ENCODE measurements around the gene SAMD4B.
A peak's percentile ranks its signal among the peaks of the same experiment; 100 is the strongest.

SAMD4B gene

GRCh38 chr19:39412100-39412866, 70.1 kb downstream of the SAMD4B start, which contains the start of gene PLEKHG2:
Gene PLEKHG2, plus strand, starts transcription at chr19:39412669. Its CDS starts 1,418 bp downstream, at chr19:39414087.
- no peaks in the 10 kb centered on the region for H3K9me3 ChIP-seq (ENCODE audit: control insufficient read depth, insufficient read depth, low read depth, low read length)
- H3K36me3 ChIP-seq (ENCODE audit: control insufficient read depth, insufficient read depth, low read length): peaks cover 15% of the 10 kb centered on the region
- H3K4me1 ChIP-seq (ENCODE audit: control insufficient read depth, insufficient read depth, low read length): peaks cover 45% of the 10 kb centered on the region
- no peaks in the 10 kb centered on the region for H3K27me3 ChIP-seq (ENCODE audit: control insufficient read depth, insufficient read depth, low read length)
- H3K4me3 ChIP-seq (ENCODE audit: low read depth, low read length): peak within 1 kb of the TSS; percentile 94
- H3K9ac ChIP-seq (ENCODE audit: low read length): peak within 1 kb of the TSS; percentile 98
- peak within 1 kb of the TSS; percentile 97 for H3K27ac ChIP-seq (ENCODE audit: low read depth, low read length)

GRCh38 chr19:39412867-39413271, 70.6 kb downstream of the SAMD4B start:
- H3K36me3 ChIP-seq (ENCODE audit: control insufficient read depth, insufficient read depth, low read length): peaks cover 21% of the 10 kb centered on the region
- no peaks in the 10 kb centered on the region for H3K9me3 ChIP-seq (ENCODE audit: control insufficient read depth, insufficient read depth, low read depth, low read length)
- peak overlapping the region; percentile 97 for H3K27ac ChIP-seq (ENCODE audit: low read depth, low read length)
- peak overlapping the region; percentile 94 for H3K4me3 ChIP-seq (ENCODE audit: low read depth, low read length)
- peak overlapping the region; percentile 98 for H3K9ac ChIP-seq (ENCODE audit: low read length)
- H3K4me1 ChIP-seq (ENCODE audit: control insufficient read depth, insufficient read depth, low read length): peaks cover 41% of the 10 kb centered on the region
- no peaks in the 10 kb centered on the region for H3K27me3 ChIP-seq (ENCODE audit: control insufficient read depth, insufficient read depth, low read length)

- peak overlapping the region; percentile 98 for H3K9ac ChIP-seq (ENCODE audit: low read length)
- H3K36me3 ChIP-seq (ENCODE audit: control insufficient read depth, insufficient read depth, low read length): peaks cover 25% of the 10 kb centered on the region
- H3K27me3 ChIP-seq (ENCODE audit: control insufficient read depth, insufficient read depth, low read length): no peaks in the 10 kb centered on the region
- H3K4me3 ChIP-seq (ENCODE audit: low read depth, low read length): peak overlapping the region; percentile 94
- H3K27ac ChIP-seq (ENCODE audit: low read depth, low read length): peak overlapping the region; percentile 97
- peaks cover 37% of the 10 kb centered on the region for H3K4me1 ChIP-seq (ENCODE audit: control insufficient read depth, insufficient read depth, low read length)
- H3K9me3 ChIP-seq (ENCODE audit: control insufficient read depth, insufficient read depth, low read depth, low read length): no peaks in the 10 kb centered on the region
Measured at GRCh38 chr19:39413272-39413910, 71.2 kb downstream of the SAMD4B start.

- no peaks in the 10 kb centered on the region for H3K27me3 ChIP-seq (ENCODE audit: control insufficient read depth, insufficient read depth, low read length)
- peak overlapping the region; percentile 97; the same call in 1 of the 2 replicates for H3K27ac ChIP-seq (ENCODE audit: low read depth, low read length)
- H3K4me3 ChIP-seq (ENCODE audit: low read depth, low read length): peak overlapping the region; percentile 94
- peak overlapping the region; percentile 80 for H3K9ac ChIP-seq (ENCODE audit: low read length)
- peaks cover 31% of the 10 kb centered on the region for H3K4me1 ChIP-seq (ENCODE audit: control insufficient read depth, insufficient read depth, low read length)
- H3K9me3 ChIP-seq (ENCODE audit: control insufficient read depth, insufficient read depth, low read depth, low read length): no peaks in the 10 kb centered on the region
- peaks cover 32% of the 10 kb centered on the region for H3K36me3 ChIP-seq (ENCODE audit: control insufficient read depth, insufficient read depth, low read length)
Measured at GRCh38 chr19:39413911-39414608, 71.8 kb downstream of the SAMD4B start.

- Histone ChIP-seq H3K4me3 (ENCODE audit: low read depth, low read length) (peak overlapping the region; percentile 94; the same call in 1 of the 2 replicates), H3K27ac (ENCODE audit: low read depth, low read length) (no peak overlapping the region), H3K4me1 (ENCODE audit: control insufficient read depth, insufficient read depth, low read length) (peaks cover 28% of the 10 kb centered on the region), H3K9ac (ENCODE audit: low read length) (no peak overlapping the region), H3K9me3 (ENCODE audit: control insufficient read depth, insufficient read depth, low read depth, low read length) (no peaks in the 10 kb centered on the region), H3K36me3 (ENCODE audit: control insufficient read depth, insufficient read depth, low read length) (peaks cover 41% of the 10 kb centered on the region), H3K27me3 (ENCODE audit: control insufficient read depth, insufficient read depth, low read length) (no peaks in the 10 kb centered on the region)
Measured at GRCh38 chr19:39415111-39416046, 73.2 kb downstream of the SAMD4B start.

GRCh38 chr19:39416152-39417120, 74.2 kb downstream of the SAMD4B start:
- no peaks in the 10 kb centered on the region for H3K27me3 ChIP-seq (ENCODE audit: control insufficient read depth, insufficient read depth, low read length)
- H3K9me3 ChIP-seq (ENCODE audit: control insufficient read depth, insufficient read depth, low read depth, low read length): no peaks in the 10 kb centered on the region
- H3K4me1 ChIP-seq (ENCODE audit: control insufficient read depth, insufficient read depth, low read length): peaks cover 18% of the 10 kb centered on the region
- H3K27ac ChIP-seq (ENCODE audit: low read depth, low read length): no peak overlapping the region
- no peak overlapping the region for H3K4me3 ChIP-seq (ENCODE audit: low read depth, low read length)
- no peak overlapping the region for H3K9ac ChIP-seq (ENCODE audit: low read length)
- peaks cover 52% of the 10 kb centered on the region for H3K36me3 ChIP-seq (ENCODE audit: control insufficient read depth, insufficient read depth, low read length)

GRCh38 chr19:39417463-39418181, 75.4 kb downstream of the SAMD4B start:
- H3K4me3 ChIP-seq (ENCODE audit: low read depth, low read length): no peak overlapping the region
- H3K36me3 ChIP-seq (ENCODE audit: control insufficient read depth, insufficient read depth, low read length): peaks cover 62% of the 10 kb centered on the region
- no peaks in the 10 kb centered on the region for H3K27me3 ChIP-seq (ENCODE audit: control insufficient read depth, insufficient read depth, low read length)
- peaks cover 15% of the 10 kb centered on the region; the same call in 1 of the 2 replicates for H3K4me1 ChIP-seq (ENCODE audit: control insufficient read depth, insufficient read depth, low read length)
- no peak overlapping the region for H3K9ac ChIP-seq (ENCODE audit: low read length)
- H3K9me3 ChIP-seq (ENCODE audit: control insufficient read depth, insufficient read depth, low read depth, low read length): no peaks in the 10 kb centered on the region
- H3K27ac ChIP-seq (ENCODE audit: low read depth, low read length): no peak overlapping the region

- Histone ChIP-seq H3K36me3 (ENCODE audit: control insufficient read depth, insufficient read depth, low read length) (peaks cover 76% of the 10 kb centered on the region), H3K9ac (ENCODE audit: low read length) (no peak overlapping the region), H3K4me3 (ENCODE audit: low read depth, low read length) (no peak overlapping the region), H3K4me1 (ENCODE audit: control insufficient read depth, insufficient read depth, low read length) (peaks cover 15% of the 10 kb centered on the region; the same call in 1 of the 2 replicates), H3K9me3 (ENCODE audit: control insufficient read depth, insufficient read depth, low read depth, low read length) (no peaks in the 10 kb centered on the region), H3K27me3 (ENCODE audit: control insufficient read depth, insufficient read depth, low read length) (no peaks in the 10 kb centered on the region), H3K27ac (ENCODE audit: low read depth, low read length) (no peak overlapping the region)
Measured at GRCh38 chr19:39419003-39419402, 76.8 kb downstream of the SAMD4B start.

GRCh38 chr19:39420769-39421168, 78.5 kb downstream of the SAMD4B start:
- H3K9ac ChIP-seq (ENCODE audit: low read length): no peak overlapping the region

More at GRCh38 chr19:39420769-39421168, 78.5 kb downstream of the SAMD4B start:
- Histone ChIP-seq H3K9me3 (ENCODE audit: control insufficient read depth, insufficient read depth, low read depth, low read length) (no peaks in the 10 kb centered on the region), H3K4me1 (ENCODE audit: control insufficient read depth, insufficient read depth, low read length) (peaks cover 1% of the 10 kb centered on the region; the same call in 1 of the 2 replicates), H3K4me3 (ENCODE audit: low read depth, low read length) (no peak overlapping the region), H3K27me3 (ENCODE audit: control insufficient read depth, insufficient read depth, low read length) (no peaks in the 10 kb centered on the region), H3K36me3 (ENCODE audit: control insufficient read depth, insufficient read depth, low read length) (peaks cover 90% of the 10 kb centered on the region), H3K27ac (ENCODE audit: low read depth, low read length) (no peak overlapping the region)
